Measurements from ENCODE around the gene ZBP1.

ZBP1 gene, protein sequence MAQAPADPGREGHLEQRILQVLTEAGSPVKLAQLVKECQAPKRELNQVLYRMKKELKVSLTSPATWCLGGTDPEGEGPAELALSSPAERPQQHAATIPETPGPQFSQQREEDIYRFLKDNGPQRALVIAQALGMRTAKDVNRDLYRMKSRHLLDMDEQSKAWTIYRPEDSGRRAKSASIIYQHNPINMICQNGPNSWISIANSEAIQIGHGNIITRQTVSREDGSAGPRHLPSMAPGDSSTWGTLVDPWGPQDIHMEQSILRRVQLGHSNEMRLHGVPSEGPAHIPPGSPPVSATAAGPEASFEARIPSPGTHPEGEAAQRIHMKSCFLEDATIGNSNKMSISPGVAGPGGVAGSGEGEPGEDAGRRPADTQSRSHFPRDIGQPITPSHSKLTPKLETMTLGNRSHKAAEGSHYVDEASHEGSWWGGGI
- 0.06 to 6.9 (median 0.33) reads per million in 17 experiments for total RNA-seq

DNA sequence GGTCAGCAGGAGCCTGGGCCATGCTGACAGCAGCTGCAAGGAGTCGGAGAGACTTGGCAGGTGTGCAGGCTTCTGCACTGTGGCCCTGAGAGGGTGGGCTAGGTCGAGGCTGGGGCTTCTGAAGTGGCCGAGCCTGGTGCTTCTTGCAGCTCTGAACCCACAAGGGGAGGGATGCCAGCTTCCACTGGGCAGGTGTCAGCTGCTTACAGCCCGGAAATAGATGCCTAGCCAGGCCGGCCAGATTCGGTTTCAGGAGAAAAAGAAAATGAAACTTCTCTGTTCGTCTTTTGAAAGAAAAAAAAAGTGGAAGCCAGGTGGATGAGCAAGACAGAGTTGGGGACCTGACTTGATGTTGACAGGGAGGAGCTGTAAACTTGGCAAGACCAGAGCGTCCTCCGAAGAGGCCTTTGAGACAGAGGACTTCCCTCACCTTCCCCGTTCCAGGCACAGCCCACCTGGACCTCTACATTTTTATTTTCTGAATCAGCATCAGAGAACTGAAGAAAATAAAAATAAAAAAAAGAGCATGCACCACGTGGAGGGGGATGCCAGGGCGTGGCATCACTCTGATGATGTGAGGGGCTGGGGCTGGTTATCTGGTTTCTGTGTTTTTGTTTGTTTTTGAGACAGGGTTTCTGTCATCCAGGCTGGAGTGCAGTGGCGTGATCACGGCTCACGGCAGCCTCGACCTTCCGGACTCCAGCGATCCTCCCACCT lies at the start of gene ZBP1:
ZBP1 (minus strand) TSS at position 153 of the 717 bp plus-strand sequence; CDS start at position 22, 131 bp downstream.
- DNase-seq, result peak in 3 of 4 experiments; percentile 6 to 22 (median 17)

DNA sequence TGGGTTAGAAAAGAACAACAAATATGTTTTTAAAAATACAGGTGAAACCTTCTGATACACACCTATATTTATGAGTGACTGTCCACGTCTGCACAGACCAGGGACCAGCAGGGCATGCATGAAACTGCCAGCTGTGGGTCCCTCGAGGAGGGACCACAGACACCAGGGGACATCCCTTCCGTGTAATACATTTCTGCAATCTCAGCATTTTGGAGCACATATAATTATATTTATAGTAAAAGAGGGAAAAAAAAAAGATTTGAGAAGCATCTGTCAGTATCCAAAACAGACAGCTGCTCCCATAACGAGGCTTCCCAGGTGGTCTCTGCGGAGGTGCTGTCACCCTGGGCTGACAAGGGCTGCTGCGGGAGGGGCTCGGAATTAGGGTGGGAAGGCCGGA lies 49.4 kb upstream of the ZBP1 start:
- DNase-seq, result no peak

DNA sequence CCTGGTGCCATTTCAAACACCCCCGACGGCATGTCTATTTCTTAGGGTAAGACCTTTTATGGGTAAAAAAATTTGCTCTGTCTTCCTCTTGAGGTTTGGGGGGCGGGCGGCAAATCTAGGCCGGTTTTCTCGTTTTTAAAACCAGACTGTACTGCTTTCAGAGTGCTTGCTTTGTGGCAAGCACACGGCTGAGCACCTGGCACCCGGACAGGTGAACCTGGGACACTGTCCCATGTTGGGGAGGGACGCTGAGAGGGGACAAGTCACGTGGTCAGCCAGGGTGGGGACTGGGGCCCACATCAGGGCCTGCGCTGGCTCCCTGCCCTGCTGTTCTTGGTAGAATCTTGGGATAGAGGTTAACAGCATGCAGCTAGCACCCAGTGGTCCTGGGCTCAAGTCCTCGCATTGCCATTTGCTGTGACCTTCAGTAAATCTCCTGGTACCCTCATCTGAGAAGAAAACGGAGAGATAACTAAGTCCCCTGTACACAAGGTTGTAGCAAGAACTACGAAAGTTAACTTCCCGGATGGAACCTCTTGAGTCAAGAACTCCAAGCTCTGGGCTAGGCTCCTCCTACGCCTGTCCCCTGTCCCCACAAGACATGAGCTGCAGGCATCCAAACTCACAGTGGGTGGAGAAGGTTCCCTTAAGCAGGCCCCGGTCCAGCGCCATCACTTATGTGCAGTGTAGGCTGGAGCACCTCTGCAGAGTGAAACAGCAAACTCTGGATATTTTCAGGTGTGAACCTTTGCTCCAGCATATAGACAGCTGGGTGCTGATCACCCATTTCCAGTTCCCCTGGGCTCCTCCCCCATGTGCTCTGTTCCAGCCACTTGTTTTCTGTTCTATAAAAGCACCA lies 47.9 kb upstream of the ZBP1 start:
- DNase-seq, result no peak

DNA sequence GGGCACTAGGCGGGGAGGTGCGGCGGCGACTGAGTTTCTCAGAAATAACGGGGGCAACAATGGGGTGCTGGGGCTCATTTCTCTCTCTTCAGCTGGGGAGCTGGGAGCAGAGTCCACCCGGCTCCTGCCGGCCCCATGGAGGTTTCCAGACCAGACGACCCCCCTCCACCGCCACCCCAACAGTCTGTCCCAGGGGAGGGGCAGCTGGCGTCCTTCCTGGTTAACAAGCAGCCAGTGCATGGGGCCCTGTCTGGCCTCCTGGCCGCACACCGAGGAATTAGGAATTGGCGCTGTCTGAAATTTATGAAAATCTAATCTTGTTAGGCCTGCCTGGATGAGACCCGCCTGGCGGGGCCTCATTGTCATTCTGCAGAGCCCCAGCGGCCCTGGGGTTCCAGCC lies 47.2 kb upstream of the ZBP1 start:
- DNase-seq, result no peak

DNA sequence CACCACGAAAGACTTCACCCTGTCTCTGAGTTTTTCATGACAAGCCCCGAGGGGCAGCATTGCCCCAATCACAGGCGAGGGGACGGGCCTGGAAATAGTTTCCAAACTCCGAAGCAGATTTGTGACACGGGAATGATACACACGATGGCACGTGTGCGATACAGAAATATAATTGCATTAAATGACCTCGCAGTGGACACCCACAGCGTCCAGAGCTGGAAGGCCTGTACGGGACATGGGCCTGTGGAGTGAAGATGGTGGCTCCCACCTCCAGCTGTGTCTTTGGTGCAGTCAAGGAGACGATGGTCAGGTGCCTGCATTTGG lies 46.6 kb upstream of the ZBP1 start:
- DNase-seq, result no peak

DNA sequence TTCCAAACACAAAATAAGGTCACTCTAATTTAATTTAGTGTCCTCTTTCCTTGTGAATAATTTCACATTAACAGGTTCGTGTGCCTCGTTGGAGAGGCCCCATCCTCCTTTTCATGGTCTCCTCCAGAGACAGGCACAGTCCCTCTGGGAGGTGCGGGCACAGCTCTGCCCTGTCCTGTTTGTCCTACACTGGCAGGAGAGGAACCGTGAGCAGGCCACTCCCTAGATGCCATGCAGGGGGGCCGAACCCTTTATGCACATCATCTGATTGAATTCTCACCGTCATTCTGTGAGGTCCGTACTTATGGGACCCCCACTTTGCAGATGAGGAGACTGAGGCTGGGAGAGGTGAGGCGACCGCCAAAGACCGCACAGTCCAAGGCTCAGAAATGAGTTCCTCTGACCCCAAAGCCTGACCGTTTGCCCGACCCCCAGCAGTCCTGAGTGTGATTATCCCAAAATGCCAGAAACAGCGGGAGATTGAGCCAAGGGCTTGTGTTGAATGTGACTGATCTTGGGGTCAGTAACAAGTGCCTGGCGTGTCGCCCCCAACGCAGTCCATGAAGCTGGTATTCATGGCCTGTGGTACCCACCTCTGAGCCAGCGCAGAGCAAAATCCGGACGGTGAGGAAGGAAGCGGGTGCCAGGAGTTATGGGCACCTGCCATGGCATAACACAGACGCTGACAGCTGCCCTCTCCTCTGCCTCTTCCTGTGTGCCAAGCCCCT lies 46.0 kb upstream of the ZBP1 start:
- no peak for DNase-seq

DNA sequence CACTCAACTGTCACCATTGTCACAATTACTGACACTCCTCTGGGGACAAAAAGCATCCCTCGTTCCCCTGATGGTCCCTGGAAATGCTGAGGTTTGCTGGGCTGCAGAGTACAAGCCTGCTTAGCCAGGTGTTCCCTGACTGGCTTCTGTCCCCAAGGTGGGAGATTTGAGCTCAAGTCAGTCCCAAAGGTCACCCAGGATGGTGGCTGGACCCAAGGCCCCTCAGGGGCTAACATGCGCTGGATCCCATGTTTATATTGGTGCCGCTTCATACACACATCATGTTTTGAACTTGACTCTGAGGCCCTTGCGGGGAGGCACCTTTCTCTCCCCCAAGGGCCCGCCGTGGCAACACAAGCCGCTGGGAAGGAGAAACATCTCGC lies 45.4 kb upstream of the ZBP1 start:
- DNase-seq, result no peak

DNA sequence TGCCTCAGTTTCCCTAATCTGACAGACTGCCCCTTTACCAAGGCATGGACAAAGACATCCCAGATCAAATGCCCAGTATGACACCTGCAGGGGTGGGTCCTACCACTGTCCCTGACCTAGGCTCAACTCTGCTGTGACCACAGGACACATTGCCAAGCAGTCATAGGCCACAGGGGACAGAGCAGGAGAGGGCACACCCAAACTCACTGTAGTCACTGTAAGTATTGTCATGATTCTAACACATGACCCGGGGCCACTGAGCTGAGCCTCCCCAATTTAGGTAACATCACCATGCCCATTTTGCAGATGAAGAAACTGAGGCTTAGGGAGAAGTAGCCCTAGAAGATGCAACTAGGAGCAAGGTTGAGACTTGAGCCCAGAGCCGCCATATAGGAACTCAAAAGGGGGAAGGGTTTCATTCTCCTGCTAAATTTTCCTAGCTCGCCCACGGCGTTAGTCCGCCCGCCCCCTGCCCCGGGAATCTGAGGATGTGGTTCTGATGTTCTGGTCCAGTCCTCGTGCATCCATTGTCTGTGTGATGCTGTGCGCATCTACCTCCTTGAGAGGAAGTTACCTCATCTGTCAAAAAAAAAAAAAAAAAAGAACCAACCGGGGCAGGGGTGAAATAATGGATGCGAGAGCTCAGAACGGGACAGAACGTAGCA lies 44.8 kb upstream of the ZBP1 start:
- DNase-seq, result no peak

DNA sequence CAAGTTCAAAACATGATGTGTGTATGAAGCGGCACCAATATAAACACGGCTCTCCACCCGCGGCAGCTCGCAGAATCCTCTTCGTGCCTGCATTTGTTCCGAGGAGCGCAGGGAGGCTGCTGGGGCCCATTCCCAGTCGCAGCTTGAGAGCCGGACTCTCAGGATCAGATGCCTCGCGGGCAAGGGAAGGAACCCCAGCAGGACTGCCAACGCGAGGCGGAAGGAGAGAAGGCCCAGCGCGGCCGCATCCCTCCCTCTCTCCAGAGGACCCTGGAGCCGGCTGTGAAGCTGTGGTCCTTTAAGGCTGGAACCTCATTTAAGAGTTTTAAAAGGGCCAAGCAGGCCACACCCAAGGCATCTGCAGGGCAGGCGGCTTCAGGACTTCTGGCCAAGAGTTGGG lies 44.2 kb upstream of the ZBP1 start:
- DNase-seq, result no peak

DNA sequence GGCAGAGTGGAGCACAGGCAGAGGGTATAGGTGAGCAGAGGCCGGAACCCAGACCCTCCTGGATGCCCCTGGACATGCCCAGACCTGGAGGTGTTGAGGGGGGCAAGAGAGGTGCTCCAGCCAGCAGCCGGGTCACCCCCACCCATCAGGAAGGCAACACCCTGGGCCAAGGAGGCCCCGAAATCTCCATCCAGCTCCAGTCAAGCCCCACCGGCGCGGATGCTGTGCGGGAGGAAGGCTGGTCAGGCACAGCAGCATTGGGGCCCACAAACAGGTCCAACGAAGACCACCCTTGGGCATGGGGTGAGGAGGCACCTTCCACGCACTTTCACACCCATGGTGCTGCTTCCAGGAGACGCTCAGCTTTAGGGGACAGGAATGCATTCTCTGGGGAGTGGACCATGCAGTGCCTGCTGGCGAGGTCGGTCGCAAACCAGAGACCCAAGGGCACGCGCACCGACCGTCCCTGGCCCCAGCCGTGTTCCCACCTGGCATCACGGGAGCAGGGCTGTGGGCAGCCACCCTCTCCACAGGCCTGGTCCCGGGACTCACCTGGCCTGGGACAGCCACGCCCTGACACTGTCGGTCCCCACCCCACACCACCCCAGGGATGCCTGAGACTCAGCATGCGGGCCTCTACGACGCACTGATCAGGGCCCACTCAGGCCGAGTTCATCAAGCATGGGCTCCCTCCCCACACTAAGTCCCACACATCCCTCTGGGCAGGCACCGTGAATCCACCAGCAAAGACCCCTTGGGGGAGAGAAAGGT lies 43.6 kb upstream of the ZBP1 start:
- DNase-seq, result no peak

DNA sequence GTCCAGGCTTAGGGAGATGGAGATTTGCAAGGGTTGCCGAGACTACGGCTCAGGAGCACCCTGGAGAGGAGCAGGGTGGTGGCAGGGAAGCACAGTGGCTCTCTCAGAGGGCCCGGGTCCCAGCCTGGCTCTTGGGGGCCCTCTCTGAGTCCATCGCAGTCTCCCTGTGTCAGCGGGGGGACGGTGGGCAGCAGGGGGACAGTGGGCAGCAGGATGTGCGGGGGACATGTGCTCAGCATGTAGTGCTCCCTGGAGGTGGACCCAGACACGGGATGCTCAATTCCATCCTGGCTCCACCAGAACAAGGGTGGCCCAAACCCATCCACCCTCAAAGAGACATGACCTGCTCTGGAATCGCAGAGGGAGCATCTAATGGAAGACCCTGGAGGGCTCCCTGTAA lies 43.0 kb upstream of the ZBP1 start:
- DNase-seq, result no peak

DNA sequence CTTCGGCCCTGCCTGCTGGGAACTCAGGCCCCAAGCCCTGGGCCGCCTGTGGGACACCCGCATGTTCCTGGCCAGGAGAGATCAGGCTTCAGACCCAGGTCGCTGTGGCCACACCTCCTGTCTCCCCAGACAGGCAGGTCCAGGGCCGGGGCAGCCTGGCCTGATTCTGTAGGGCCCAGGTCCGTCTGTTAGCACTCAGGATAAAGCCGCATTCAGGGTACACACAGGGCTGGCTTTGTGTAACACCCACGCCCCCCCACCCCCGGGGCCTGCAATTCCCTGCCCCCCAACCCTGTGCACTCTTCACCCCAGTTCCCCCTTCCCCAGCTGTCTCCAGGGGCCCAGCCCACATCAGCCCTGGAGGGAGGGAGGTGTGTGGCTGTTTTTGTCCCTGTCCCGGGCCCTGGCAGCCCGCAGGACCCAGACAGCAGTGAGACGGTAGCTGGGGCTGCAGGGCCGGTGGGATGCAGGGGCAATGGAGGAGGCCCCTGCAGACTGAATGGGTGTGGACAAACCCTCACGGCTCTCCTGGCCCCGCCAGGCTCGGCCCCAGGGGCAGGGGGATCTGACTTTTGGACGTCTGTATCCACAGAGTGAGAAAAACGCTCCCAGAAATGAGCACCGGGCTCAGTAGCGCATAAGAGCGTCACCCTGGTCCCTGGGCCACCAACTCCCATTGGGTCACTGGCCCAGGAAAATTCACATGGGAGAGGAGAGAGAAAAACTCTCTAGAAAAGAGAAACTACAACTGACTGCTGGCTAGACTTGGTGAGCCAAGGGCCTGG lies 42.4 kb upstream of the ZBP1 start:
- DNase-seq, result no peak

DNA sequence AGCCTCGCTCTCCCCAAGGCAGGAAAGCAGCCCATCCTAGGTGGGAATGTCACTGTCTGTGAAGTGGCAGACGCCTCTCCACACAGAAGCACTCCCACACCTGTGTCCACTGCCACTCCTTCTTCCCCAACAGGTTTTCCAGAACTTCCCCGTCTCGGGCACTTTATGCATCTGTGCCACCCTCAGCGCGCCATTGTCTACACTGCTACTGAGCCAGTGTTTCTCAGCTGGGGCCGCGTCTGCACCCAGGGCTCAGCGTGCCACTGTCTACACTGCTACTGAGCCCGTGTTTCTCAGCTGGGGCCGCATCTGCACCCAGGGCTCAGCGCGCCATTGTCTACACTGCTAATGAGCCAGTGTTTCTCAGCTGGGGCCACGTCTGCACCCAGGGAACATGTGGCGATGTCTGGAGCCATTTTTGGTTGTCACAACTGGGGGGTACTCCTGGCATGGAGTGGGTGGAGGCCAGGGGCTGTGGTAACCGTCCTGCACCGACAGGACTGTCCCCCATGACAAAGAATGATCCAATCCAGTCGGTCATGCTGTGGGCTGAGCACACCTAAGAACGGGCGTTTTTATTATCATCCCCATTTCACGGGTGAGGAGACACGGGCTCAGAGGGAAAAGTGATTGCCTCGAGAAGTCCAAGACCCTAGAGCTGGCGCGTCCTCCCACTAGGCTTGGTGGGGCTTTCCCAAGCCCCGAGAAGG lies 41.7 kb upstream of the ZBP1 start:
- DNase-seq, result no peak

DNA sequence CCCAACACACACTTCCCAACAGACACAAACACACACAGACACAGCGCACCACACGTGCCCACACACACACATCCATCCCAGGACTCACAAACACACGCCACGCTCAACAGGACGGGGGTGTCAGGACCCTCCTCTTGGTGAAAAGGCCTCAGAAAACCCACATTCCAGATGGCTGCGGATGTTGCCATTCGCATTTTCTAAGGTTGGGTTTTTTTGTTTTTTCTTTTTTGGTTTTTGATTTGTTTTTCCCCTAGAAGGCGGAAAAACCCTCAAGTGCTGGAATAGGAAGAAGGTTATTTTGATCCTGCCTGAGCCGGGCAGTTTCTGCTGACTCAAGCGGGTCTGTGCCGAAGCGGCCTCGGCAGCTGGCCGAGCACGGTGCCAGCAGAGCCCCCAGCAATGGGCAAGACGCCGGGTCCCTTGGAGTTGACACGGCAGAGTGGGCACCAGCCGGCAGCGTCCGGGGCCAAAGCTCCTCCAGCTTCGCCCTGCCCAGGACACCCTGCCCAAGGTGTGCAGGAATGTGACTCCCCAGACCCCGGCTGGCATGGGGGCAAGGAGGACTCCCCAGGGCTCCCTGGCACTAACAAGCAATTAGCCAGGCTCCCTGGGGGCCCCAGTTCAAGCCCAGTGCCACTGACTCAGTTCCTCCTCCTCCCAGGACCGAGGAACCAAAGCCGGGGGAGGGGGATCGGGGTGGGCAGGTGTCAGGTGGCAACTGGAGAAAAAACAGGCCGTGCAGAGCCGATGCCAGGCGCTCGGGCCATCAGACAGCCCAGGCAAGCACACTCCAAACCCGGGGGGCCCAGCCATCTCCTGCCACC lies 40.9 kb upstream of the ZBP1 start:
- no peak for DNase-seq

DNA sequence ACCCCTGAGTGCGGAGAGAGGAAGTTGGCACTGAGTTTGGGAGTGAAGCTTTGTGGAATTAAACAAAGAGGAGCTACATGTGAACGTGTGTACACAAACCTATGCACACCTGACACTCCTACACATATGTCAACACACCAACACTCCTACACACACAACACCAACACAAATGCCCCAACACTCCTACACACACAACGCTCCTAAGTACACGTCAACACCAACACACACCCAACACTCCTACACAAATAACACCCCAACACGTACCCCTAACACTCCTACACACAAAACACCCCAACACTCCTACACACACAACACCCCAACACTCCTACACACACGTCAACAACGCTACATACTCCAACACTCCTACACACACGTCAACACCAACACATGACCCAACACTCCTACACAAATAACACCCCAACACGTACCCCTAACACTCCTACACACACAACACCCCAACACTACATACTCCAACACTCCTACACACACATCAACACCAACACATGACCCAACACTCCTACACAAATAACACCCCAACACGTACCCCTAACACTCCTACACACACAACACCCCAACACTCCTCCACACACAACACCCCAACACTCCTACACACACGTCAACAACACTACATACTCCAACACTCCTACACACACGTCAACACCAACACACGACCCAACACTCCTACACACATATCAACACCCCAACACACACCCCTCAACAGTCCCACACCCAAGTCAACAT lies 40.1 kb upstream of the ZBP1 start:
- DNase-seq, result no peak

DNA sequence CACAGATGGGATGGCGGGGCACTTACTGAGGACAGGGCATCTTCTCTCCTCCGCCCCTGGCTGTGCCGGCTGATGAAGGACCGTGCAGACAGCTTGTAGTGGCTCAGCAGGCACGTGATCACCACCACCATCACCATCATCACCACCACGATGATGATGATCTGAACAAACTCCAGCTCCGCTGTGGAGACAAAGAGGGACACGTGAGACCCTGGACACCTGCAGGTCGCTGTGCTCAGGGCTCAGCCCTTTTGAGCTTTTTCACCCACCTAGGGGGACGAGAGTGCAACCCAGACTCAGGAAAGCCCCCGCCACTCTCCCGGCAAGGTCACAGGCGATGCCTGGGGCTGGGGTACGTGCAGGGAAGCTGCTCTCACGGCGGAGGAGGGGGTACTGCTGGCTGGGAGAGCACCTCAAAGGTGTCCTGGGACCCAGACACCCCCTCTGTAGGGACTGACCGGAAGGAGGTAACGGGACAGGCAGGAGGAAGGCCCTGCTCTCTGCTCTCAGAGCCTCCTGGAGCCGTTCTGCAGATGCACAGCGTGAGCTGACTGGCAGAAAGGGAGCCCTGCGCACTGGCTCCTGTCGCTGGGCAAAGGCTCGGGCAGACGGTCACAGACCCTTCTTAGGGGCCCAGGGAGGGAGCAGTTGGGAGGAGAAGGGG lies 39.4 kb upstream of the ZBP1 start:
- DNase-seq, result no peak

DNA sequence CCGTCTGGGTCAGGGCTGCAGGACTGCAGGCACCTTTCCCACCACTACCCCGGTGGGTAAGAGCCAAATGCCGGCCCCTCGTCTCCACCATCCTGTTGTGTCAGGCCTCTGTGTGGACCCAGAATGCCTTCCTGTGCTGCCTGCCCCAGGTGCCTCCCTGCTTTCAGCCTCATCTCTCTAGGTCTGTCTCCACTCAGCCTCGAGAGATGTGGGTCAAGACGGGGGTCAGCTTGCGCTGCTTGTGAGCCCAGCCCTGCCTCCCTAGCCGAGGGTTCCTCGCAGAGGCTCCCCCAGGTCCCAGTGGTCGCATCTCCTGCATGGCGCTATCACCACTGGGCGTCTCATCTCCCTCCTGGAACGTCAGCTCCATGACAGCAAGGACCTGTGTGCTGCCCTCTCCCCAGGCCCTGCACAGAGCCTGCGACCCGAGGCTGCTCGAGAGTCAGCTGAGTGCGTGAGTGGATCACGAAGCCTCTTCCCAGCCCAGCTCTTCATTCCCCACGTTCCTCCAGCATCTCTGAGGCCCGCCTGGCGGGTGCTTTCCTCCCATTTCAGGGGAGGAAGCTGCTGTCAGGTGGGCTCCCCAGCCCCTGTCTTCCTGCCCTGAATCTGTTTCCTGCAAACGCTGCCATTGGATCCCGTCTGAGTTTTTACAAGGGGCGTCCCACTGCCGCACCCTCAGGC lies 38.7 kb upstream of the ZBP1 start:
- no peak for DNase-seq
